HG02610 (cell line): ENCODE results near the gene MLC1.
"Not testable (repeated sequence)": the region's sequence is repeated elsewhere in the genome, so short reads cannot be mapped to it uniquely, and the experiment has no call there.

ENCODE experiments used
- ATAC-seq: cut with Tn5 transposase; IDR thresholded peaks from one replicate; pipeline ENCODE4 v1.9.1; 2021; ENCODE audit warnings: mild to moderate bottlenecking, moderate library complexity; ENCODE audit not compliant: unreplicated experiment

The MLC1 gene

DNA sequence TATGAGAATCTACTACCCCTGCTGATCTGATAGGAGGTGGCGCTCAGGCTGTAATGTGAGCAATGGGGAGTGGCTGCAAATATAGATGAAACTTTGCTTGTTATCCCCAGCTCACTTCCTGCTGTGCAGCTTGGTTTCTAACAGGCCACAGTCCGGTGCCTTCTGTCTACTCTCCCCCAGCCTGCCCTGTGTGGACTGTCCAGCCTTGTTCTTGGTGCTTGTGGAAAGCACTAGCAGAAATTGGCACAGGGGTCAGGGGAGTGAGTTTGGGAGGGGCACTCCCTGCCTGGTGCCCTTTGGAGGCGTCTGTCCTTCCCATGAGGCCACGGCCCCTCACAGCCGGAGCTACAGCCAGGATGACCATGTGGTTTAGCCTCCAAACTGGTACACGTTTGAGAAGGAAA lies 18.9 kb upstream of the MLC1 start:
- no peak for ATAC-seq

DNA sequence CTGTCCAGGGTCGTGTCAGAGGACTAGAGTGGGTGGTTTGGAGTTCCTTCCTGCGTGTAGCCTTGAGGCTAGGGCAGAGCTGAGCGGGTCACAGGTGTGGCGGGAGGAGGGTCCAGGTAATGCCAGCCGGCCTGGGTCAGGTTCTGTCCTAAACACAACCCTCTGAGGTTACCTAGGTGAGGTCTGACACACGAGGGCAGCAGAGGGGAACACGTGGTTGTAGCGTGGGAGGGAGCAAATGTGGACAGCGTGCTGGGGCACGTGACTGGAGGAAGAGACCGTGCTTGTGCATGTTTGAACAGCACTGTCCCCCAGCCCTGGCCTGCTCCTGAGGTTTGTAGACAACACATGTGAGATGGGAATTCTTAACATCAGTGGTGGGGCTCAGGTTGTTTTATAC lies 17.7 kb upstream of the MLC1 start:
- ATAC-seq: no peak

DNA sequence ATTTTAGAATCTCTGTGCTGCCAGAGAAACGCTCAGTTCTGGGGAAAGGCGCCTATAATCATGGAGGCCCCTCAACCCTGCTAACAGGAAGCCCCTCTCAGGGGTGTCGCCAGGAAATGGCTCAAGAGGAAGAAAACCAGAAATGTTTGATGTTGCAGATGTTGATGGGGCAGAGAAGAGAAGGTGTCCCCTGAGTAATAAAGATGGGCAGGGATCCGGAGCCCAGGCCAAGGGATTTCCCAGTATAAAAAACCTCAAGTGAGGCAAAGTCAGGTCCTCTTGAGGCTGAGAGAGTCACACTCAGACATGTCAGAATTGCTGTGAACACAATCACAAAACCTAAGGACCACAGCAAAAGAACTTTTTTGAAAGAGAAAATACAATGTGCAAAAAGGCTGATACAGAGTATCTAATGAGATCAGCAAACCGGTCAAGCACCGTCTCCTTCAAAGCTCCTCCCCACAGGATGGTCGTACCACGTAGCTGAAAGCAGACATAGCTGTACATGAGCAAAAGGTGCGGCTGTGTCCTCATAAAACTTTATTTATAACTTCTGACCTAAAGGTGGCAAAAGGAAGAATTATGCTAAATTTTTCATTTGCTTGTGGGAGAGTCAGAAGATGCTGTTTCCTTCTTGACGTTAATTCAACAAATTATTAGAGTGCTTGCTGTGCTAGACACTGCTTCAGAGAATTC lies 16.8 kb upstream of the MLC1 start:
- ATAC-seq: no peak

DNA sequence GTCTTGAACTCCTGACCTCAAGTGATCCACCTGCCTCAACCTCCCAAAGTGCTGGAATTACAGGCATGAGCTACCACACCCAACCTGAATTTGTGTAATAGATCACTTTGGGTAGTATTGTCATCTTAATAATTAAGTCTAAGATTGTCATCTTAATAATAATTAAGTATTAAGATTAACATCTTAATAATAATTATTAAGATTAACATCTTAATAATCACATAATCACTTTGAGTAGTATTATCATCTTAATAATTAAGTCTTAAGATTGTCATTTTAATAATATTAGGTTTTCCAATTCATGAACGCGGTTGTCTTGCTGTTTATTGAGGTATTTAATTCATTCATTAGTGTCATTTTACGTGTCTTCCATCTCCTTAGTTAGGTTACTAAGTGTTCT lies 12.8 kb upstream of the MLC1 start:
- ATAC-seq: no peak

DNA sequence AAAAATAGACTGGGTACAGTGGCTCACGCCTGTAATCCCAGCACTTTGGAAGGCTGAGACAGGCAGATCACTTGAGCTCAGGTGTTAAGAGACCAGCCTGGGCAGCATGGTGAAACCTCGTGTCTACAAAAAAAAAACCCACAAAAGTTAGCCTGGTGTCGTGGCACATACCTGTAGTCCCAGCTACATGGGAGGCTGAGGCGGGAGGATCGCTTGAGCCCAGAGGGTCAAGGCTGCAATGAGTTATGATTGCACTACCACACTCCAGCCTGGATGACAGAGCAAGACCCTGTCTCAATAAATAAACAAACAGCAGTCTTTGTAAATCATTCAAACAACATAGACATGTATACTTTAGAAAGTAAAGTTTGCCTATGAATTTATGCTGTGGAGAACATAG lies 7.1 kb upstream of the MLC1 start:
- no peak for ATAC-seq

DNA sequence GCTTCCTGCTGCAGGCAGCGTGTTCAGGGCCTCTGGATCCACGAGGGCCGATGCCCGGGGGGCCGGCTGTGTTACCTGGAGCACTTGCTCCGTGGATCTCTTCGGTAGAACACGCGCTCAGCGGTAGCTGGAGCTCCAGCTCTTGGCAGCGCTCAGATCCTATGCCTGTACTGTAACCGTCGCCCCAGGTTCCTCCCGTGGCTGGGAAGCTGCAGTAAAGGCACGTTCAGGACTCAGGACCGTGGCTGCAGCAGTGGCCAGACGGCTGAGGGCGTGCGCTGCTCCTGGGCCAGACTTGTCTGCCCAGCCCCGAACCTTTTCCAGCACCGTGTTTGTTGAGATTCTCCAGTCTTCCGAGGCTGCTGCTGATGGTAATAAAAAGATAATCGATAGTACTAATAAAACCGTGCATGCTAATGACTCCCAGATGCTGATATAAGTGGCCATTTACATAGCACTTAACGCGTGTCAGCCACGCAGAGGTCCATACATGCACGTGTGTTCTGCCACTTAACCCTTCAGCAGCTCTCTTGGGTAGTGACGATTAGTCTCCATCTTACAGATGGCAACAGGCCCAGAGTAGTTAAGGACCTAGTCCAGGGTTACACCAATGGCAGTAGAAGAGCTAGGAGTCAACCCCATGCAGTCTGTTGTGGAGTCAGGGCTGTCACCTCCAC lies 6.0 kb upstream of the MLC1 start:
- ATAC-seq: no peak

DNA sequence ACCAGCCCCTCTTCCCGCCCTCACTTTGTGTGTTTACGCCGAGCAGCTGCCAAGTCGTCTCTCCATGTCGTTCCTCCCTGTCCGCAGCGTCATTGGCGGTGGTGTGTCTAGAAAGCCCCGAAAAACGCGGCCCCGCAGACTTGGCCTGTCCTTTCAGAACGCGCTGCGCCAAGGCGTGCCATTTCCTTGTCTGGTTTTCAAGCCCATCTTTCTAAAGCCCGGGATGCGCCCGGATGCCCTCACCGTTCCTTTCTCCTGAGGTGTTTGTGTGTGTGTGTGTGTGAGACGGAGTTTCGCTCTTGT lies 5.1 kb upstream of the MLC1 start:
- no peak for ATAC-seq

DNA sequence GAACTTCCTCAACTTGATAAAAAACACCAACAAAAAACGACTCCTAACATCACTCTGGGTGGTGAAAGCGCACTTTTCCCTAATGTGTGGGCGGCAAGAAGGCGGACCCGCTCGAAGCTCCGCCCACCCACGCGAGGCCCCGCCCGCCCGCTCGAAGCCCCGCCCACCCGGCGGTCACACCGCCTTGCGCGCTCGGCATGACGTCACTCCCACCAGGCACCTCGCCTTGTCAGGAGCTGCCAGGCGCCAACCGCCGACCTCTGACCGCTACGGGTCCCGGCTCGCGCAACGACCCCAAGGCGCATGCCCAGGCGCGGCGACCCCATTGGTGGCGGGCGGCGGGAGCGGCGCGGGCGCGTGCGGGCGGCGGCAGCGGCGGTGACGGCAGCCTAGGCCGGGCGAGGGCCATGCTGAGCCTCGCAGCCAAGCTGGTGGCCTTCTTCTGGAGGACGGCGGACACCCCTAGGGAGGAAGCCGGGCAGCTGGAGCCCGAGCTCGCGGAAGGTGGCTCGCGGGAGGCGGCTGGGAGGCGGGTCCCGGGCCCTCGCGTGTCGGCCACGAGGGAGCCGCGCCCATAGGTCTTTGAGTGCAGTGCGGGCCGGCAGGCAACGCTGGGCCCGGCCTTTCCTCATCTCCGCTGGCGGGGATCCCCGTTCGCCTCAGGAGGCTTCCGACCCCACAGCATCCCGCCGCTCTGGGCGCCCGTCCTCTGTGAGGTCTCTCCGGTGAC lies 4.6 kb upstream of the MLC1 start, which contains the start of gene MOV10L1:
Gene MOV10L1, plus strand, starts transcription at position 325 of the 730 bp plus-strand sequence. Its CDS starts 83 bp downstream, at position 408.
- no peak for ATAC-seq

DNA sequence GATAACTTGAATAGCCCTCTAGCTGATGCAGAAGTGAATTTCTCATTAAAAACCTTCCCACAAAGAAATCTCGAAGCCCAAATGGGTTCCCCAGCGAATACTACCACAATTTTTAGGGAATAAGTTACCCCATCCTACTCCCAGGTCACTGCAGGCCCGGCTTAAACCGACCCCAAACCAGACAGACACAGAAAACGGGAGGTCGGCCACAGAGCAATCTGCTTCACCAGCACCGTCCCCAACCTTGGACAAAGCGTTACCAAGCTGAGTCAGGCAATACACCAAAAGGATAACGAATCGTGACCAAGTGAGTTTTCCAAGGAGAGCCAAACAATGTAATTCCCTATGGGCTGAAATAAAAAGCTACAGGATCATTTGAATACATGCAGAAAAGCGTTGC lies 4.0 kb upstream of the MLC1 start:
- no peak for ATAC-seq

DNA sequence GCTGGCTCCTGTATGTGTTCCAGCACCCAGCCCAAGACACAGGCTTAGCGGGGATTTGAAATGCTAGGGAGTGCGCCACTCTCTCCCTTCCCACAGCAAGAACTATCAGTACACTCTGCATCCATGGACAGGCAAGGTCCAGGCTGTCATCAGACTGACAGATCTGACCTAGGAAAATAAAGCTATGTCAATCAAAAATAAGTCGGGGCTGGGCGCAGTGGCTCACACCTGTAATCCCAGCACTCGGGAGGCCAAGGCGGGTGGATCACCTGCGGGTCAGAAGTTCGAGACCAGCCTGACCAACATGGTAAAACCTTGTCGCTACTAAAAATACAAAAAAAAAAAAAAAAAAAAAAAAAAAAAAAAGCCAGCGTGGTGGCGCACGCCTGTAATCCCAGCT lies 2.9 kb upstream of the MLC1 start:
- no peak for ATAC-seq

DNA sequence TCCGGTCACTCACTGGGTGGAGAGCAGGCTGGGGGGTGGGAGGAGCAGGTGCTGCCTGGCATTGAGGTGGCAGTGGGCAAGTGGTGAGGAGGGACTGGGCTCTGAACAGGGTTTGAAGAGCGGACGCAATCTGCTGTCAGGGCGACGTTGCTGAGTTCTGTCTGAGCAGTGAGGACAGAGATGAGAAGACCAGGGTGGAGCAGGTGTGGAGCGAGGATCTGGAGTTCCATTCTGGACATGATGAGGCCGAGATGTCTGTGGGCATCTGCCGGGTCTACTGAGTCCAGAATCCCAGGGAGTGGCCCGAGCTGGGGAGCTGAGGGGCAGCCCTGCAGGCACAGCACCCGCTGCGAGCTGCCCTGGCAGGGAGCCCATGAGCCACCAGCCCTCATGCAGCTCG lies 2.4 kb upstream of the MLC1 start:
- ATAC-seq: no peak

DNA sequence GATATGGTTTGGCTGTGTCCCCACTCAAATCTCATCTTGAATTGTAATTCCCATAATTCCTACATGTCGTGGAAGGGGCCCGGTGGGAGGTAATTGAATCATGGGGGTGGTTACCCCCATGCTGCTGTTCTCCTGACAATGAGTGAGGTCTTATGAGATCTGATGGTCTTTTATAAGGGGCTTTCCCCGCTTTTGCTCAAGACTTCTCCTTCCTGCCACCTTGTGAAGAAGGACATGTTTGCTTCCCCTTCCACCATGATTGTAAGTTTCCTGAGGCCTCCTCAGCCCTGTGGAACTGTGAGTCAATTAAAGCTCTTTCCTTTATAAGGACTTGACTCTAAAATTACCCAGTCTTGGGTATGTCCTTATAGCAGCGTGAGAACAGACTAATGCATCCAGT lies 1.7 kb upstream of the MLC1 start:
- not testable (repeated sequence) for ATAC-seq

DNA sequence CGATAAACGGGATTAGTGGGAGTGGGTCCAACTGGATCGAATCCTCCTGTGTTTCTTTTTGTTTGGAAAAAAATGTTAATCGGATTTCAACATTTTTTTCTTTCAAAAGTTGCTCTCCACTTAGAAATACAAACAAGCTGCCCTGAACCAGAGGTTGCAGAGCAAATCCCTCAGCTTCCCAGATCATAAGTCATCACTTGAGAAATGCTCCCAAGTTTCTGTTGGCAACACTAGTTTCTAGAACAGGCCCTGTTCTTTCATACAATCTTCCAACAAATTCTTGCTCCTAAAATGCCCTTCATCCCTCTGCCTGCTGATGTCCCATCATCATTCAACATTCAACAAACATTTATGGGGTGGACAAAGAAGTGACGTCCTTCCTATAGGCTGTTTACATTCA lies 1.3 kb upstream of the MLC1 start:
- no peak for ATAC-seq

DNA sequence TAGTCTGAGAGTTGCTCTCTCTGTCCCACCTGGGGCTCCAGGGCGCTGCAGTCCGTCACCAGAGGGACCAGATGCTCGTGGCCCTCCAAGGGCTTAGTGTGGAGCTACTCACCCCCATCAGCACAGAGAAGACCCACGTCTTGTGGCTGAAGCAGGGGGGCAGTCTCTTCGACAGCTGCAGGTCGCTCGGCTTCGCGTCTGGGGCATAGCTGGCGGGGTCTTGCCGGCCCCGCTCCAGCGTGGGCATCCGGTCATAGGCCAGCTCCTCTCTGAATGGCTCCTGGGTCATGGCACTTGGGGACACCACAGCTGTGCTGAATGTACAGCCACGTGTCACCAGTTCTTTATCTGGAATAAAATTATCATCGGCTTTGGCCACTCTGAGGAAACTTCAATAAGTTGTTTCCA lies 608 bp downstream of the MLC1 start:
- ATAC-seq: no peak

DNA sequence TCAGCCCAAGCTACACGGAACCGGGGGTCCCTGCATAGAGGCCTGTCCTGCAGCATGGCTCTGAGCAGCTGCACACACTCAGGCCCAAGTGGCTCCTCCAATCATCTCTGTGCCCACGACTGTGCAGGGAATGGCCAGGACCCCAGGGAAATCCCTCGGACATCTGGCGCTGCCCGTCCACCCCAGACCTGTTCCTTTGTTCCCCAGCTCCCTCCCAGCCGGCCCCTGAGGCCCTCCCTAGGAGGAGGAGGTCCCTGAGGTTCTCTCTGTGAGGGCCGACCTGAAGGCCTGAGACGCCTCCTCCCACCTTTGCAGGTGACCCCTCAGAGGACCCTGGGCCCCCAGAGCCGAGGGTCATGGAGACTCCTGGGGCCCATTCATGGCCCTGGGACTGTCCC lies 1.1 kb downstream of the MLC1 start:
- no peak for ATAC-seq

DNA sequence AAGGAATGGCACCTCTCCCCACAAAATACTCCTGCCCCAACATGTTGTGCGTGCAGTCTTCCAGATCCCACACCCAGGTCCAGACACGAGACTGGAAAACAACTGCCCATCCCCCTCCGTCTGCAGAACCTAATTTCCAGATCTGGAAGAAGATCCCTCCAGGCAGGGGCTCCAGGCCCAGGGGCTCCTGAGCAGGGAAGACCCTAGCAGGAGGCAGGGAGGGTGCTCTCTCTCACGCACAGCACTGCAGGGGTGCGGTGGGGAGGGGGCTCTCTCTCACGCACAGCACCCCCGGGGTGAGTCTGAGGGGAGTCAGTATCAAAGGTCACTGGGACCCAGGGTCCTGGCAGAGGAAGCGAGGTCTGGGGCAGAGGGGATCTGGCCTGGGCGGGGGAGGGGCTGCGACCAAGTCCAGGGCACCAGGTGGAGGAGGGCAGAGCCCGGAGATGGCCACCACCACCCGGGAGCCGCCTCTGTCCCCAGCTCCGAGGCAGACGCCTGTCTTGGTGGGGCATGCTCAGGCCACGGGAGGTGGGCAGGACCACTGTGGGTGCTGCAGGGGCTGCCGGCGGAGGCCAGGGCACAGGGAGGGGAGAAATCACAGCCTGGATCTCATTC lies 1.7 kb downstream of the MLC1 start:
- no peak for ATAC-seq

DNA sequence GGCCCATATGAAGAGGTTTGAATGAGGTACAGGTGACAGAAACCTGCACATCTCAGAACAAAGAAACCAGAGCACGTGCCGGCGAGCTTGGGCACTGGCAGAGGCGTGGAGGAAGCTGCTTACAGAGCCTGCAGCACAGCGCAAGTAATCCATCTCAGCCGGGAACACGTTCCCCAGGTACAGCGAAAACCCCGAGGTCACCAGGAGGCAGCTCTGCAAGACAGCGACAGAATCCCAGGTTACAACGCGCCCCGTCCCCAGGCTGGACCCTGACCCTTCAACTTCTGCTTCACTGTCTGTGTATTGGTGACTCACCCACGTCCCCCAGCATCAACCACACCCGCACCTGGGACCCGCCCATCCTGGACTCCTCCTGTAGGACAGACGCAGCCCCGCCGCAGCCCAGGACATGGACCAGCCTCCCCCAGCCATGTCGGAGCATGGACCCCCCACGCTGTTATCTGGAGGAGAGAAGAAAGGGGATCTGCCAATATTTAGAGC lies 2.2 kb downstream of the MLC1 start:
- ATAC-seq: no peak

DNA sequence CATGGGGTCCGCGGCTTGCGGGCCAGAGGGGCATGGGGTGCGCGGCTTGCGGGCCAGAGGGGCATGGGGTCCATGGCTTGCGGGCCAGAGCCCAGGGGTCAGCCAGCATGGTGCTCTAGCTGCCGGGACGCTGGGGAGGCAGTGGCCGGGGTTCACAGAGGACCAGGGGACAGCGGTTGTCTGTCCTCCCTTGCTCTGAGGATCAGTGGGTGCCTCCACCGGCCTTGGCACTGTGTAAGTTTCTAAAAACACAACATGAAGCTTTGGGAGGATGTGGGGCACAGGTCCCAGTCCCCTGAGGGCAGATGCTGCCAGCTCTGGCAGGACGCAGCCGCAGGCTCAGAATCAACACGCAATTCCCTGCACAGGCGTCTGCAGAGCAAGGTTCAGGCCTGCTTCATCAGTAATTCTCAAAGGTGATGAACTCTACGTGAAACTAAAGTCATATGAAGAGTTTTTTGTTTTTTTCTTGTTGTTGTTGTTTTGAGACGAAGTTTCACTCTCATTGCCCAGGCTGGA lies 3.0 kb downstream of the MLC1 start:
- ATAC-seq: no peak

DNA sequence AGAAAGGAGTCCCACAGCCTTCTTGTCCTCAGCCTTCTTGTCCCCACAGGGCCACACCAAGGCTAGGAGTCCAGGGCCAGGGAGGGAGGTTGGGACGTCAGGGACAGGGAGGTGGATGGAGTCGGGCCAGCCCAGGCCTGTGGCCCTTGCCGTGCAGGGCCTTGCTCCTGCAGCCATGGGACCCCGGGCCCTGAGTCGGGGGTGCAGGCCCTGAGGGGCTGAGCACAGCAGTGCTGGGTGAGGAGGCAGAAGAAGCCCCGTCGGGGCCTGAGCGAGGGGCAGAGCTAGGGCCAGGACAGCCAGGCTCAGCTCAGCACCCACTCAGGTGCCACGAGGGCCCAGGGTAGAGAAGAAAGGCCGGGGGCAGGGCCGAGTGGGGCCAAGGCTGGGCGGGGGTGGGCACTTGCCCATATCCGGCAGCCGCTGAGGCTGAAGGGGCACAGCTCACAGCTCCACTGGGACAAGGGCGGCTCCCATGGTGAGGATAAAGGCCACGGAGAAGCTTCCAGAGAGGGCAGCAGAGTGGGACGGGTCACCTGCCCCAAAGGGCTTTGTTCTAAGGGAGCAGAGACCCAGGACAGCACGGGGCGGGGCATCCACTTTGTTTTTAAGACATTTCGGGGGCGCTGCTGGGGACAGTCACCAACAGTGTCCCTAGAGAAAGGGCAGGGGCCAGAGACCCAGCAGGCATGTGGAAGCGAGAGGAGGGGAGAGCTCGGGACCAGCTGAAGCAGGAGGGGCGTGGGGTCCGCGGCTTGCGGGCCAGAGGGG lies 3.6 kb downstream of the MLC1 start:
- ATAC-seq: no peak

DNA sequence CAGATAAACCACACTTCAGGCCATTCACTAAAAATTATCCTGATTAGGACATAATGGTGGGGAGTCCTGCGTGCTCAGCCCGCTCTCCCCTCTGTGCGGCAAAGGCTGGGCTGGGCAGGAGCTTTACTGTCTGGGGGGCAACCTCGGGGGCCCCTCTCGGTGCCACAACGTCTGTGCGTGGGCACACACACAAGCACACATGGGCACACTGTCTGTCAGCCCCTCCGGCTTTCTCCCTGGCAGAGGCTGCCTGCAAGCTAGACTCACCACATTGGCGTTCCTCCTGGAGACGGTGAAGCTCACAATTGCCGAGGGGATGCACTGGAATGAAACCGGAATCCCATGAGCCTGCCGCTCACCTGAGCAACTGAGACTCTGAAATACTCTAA lies 5.2 kb downstream of the MLC1 start:
- ATAC-seq: no peak

DNA sequence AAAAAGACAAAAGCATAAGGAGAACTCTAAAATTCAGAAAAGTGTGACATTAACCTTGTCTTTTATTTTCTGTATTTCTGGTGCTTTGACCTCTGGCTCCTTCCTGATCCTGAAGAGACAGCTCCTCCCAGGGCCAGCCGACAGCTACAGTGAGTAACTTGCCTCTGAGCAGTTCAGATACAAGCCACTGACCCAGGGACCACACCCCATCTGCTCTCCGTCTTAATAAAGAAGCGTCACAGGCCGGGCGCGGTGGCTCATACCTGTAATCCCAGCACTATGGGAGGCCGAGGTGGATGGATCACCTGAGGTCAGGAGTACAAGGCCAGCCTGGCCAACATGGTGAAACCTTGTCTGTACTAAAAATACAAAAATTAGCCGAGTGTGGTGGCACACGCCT lies 6.5 kb downstream of the MLC1 start:
- ATAC-seq: no peak
